22Rv1 (cell line): ENCODE results near the gene BARX1.
A peak's percentile ranks its signal among the peaks of the same experiment; 100 is the strongest.
"Not testable (repeated sequence)": the region's sequence is repeated elsewhere in the genome, so short reads cannot be mapped to it uniquely, and the experiment has no call there.

Experiments used
- H3K27ac ChIP-seq: fragments of 450-650 bp; 2 replicates; pipeline ENCODE4 v1.5.1; 2017
- CTCF ChIP-seq: fragments of 450-650 bp; IDR thresholded peaks from 2 replicates; pipeline ENCODE4 v1.5.1; 2017; ENCODE audit warnings: mild to moderate bottlenecking
- ZFX ChIP-seq: fragments of 450-650 bp; IDR thresholded peaks from 2 replicates; pipeline ENCODE4 v1.6.1; 2017; ENCODE audit warnings: antibody characterized with exemption, borderline replicate concordance

BARX1 gene

GRCh38 chr9:93965830-93966577 is 10.8 kb upstream of the BARX1 start:
- TF ChIP-seq ZFX = no peak
- peak; percentile 38 for TF ChIP-seq CTCF
- no peak overlapping the region for H3K27ac ChIP-seq

DNA sequence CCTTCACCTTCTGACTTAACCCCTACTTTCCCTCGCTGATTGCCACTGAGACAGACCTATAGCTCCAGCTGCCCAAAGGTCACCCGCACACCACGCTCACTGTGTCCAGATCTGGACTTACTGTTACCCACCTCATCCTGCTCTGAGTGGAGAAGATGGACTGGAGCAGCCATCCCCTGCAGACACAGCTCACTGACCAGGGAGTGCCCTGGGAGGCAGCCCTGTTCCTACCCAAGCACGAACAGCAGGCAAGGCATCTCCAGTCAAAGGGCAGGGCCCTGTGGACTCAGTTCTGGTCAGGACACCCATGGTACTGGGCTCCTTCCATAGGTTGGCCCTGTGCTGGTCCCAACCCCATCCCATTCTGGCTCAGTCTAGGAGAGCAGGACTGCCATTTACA is 9.5 kb upstream of the BARX1 start:
- H3K27ac ChIP-seq = no peak overlapping the region
- TF ChIP-seq ZFX (no peak), CTCF (no peak)

GRCh38 chr9:93963969-93964368 is 8.8 kb upstream of the BARX1 start:
- no peak overlapping the region for H3K27ac ChIP-seq
- TF ChIP-seq CTCF = no peak
- no peak for TF ChIP-seq ZFX

DNA sequence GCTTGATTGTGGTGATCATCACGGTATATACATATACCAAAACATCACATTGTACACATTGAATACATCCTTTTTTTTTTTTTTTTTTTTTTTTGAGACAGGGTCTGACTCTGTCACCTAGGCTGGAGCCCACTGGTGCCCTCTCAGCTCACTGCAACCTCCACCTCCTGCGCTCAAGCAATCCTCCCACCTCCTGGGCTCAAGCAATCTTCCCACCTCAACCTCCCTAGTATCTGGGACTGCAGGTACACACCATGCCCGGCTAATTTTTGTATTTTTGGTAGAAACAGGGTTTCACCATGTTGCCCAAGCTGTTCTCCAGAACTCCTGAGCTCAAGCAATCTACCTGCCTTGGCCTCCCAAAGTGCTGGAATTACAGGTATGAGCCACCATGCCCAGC is 8.3 kb upstream of the BARX1 start:
- H3K27ac ChIP-seq = not testable (repeated sequence)

DNA sequence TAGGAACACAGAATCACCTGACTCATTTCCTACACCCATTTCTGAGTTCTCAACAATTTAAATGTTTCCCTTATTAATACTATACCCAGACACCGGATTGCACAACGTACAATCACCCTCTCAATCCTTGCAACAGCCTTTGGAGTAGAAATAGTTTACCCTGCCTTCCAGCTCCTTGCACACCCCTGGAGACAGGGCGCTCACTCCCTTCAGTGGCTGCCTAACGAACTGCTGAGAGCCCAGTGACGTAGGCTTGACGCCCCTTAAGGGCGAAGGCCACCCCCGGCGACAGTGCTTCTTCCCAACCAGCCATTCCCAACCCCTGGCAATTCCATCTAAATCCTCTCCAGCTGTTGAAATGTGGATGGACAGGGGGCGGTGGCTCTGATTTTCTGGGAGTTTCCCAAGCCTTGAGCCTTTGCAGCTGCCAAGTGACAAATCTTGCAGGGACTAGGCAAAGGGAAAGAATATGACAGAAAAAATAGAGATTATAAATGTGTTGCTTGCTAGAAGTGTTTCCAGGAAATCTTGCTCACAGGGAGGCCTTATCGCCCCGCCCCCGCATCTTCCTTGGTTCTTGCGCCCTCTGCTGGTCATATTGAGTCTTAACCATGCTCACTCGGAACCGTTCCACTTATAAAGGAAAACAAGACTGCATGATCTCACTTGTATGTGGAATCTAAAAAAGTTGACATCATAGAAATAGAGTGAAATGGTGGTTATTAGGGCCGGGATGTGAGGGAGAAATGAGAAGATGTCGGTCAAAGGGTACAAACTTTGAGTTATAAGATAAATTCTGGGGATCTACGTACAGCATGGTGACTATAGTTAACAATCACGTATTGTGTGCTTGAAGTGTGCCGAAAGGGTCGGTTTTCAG is 7.6 kb upstream of the BARX1 start:
- peak; percentile 89 for TF ChIP-seq CTCF
- TF ChIP-seq ZFX = no peak
- no peak overlapping the region for H3K27ac ChIP-seq

GRCh38 chr9:93962017-93962416 is 6.9 kb upstream of the BARX1 start:
- H3K27ac ChIP-seq = no peak overlapping the region
- no peak for TF ChIP-seq ZFX

GRCh38 chr9:93960971-93961841 is 6.1 kb upstream of the BARX1 start:
- TF ChIP-seq CTCF (no peak), ZFX (no peak)
- H3K27ac ChIP-seq = no peak overlapping the region
